GM18505 (cell line): ENCODE data around the gene CHSY3.

Experiments
- ATAC-seq: cut with Tn5 transposase; IDR thresholded peaks from one replicate; pipeline ENCODE4 v1.9.1; 2021; ENCODE audit not compliant: unreplicated experiment
- POLR2A ChIP-seq: IDR thresholded peaks from 4 replicates; pipeline ENCODE4 v1.6.1; 2011; ENCODE audit warnings: borderline replicate concordance; ENCODE audit not compliant: insufficient read depth, insufficient read length; ENCODE audit errors: extremely low read depth

CHSY3 gene

GRCh38 chr5:129917224-129917623 is 13.0 kb downstream of the CHSY3 start:
- no peak for ATAC-seq
- no peak for TF ChIP-seq POLR2A

GRCh38 chr5:129921204-129921603 is 16.9 kb downstream of the CHSY3 start:
- TF ChIP-seq POLR2A = no peak
- no peak for ATAC-seq

DNA sequence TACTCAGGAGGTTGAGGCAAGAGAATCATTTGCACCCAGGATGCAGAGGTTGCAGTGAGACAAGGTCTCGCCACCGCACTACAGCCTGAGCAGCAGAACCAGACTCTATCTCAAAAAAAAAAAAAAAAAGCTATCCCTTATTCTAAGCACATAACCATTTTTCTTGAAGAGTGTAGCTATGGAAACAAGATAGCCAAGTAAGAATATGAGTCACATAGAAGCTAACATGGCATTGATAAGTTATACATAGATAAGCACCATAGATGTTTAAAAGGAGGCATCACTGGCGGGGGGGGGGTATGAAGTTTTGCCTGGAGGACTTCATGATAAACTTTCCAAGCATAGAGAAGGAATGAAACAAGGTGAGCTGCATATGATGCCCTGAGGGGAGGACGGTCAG is 26.0 kb downstream of the CHSY3 start:
- no peak for ATAC-seq
- TF ChIP-seq POLR2A = no peak

DNA sequence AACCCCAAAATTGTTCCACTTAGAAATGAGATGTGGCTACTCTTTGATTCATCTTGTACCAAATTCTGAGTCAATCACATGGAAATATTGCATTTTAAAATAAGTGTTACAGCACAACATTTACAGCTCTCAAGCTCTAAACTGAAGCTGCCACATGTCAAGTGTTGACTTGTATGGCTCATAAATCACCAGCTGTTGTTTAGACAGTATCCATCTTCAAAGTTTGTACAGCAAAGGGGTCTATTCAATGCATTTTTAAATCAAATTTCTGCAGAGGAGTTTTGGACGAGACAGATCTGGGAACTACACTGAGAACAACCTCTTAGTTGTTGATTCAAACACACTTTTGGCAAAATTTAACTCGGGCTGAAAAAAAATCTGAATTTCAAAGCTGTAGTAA is 31.4 kb downstream of the CHSY3 start:
- TF ChIP-seq POLR2A = no peak
- no peak for ATAC-seq

DNA sequence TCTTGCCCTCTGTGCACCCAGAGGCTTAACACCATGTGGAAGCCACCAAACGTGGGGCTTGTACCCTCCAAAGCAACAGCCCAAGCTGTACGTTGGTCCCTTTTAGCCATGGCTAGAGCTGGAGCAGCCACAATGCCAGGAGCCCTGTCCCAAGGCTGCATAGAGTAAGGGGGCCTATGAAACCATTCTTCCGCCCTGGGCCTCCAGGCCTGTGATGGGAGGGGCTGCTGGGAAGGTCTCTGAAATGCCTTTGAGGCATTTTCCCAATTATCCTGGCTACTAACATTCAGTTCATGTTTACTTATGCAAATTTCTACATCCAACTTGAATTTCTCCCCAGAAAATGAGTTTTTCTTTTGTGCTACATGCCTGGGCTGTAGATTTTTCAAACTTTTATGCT is 33.8 kb downstream of the CHSY3 start:
- no peak for ATAC-seq
- no peak for TF ChIP-seq POLR2A

- no peak for TF ChIP-seq POLR2A
- no peak for ATAC-seq
These were observed 39.7 kb downstream of the CHSY3 start for GRCh38 chr5:129943936-129944335.

GRCh38 chr5:129945028-129945427 is 40.8 kb downstream of the CHSY3 start:
- no peak for TF ChIP-seq POLR2A
- no peak for ATAC-seq

DNA sequence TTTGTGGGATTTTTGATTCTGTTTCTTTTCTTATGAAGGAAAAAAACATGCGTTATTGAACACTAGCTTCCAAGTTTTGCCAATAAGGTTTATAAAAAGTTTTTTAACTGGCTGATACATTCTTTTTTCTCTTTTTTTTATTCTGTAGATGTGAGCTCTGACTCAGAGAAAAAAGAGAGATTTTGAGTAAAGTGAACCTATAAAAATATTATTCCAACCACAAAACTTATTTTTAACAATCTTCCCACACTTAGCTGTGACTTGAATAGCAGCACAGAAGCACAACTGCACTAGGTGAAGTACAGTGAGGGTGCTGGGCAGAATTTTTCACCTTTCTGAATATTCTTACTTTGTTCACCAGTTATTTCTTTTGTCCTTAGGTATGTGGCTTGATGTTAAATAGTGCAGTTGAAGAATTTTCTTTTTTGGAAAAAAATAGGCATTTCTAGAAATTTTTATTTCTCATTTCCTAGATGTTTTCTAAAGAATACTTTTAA is 41.6 kb downstream of the CHSY3 start:
- no peak for ATAC-seq
- no peak for TF ChIP-seq POLR2A

GRCh38 chr5:129951039-129951438 is 46.8 kb downstream of the CHSY3 start:
- TF ChIP-seq POLR2A = no peak
- ATAC-seq = no peak

DNA sequence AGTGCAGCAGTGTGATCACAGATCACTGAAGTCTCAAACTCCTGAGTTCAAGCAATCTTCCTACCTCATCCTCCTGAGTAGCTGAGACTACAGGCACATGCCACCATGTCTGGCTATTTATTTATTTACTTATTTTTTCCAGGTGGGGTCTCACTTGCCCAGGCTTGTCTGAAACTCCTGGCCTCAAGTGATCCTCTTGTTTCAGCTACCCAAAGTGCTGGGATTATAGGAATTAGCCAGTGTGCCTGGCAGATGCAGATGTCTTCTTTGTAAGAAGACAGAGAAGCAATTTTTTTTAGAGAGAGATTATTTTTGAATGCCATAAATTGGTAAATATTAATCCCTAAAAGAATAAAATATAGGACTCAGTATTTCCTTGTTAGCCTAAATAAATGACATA is 54.3 kb downstream of the CHSY3 start:
- TF ChIP-seq POLR2A = no peak
- no peak for ATAC-seq

DNA sequence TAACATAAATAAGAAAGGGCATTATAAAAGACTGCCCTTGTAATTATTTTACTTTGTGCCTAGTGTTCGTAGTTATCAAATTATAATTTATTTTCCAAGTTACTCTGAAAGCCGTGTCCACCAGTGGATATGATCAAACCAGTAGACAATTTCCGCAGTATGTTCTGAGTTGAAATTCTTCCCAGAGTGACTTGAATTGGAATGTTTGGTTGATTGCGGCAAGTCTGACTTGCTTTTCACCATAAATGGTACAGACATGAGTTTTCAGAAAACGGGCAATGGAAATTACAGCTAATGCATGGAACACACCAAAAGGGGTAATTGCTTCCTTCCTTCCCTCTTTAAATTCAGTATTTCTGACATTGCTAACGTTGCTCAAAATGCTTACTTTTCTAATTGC is 56.6 kb downstream of the CHSY3 start:
- ATAC-seq = no peak

GRCh38 chr5:129962506-129962905 is 58.2 kb downstream of the CHSY3 start:
- no peak for ATAC-seq
- TF ChIP-seq POLR2A = no peak

More for the DNA sequence above, 56.6 kb downstream of the CHSY3 start:
- TF ChIP-seq POLR2A = no peak

DNA sequence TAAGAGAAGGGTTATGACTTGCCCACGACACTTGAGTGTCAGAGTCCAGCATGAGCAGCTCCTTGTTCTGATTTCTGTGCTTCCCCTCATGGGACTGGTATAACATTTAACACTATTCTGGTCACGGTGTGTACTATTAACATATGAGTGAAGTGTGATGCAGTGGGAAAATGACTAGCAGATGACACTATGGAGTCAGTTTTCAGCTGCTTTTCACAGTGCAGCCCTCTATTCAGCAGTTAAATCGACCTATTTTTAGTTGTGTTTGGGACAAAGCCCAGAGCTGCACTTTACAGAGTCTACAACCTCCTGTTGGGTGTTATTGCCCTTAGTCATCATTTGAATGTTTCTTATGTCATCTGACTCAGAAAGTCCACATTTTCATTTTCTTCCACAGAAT is 59.1 kb downstream of the CHSY3 start:
- no peak for TF ChIP-seq POLR2A
- no peak for ATAC-seq

GRCh38 chr5:129966071-129966470 is 61.8 kb downstream of the CHSY3 start:
- no peak for ATAC-seq
- no peak for TF ChIP-seq POLR2A

DNA sequence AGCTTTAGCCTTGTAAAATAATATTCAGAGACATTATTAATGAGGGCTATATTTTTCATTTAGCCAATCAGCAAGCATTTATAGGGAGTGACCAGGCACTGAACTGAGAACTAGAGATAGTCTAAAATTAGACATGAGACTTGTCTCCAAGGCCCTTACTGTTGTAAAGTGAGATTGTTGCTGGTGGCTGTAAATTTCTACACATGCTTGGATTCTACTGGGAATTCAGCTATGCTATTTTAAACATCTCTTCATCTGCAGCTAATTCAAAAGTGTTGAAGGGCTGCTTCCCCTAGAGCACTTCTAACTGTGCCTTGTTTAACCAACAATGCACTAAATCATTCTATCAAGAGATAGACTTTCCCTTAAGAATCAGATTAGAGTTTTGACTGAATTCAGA is 67.4 kb downstream of the CHSY3 start:
- ATAC-seq = no peak
- TF ChIP-seq POLR2A = no peak
